ENCODE data around the gene LAMP1.
"Not testable (repeated sequence)": the region's sequence is repeated elsewhere in the genome, so short reads cannot be mapped to it uniquely, and the experiment has no call there.

LAMP1 gene

DNA sequence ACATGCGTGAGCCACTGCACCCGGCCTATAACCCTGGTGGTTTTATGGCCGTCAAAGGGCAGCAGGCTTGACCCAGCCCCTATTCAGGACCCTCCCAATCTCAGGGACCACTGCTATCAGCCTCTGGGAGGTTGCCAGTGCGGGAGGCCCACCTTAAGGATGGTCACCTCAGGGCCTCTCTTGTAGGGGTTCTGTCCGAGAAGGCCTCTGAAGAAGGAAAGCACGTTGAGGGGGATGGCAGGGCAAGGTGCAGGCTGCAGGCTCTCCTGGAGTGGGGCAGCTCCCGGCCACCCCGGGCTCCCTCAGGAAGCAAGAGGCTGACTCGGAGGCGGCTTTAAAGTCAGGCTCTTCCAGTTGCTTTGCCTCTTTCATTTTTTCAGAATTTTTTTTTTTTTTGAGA, 72.8 kb downstream of the LAMP1 start:
- TF ChIP-seq CTCF (IDR thresholded peaks at IDR 0.05; ENCODE audit: borderline replicate concordance, control extremely low read depth, extremely low read depth, insufficient read depth, missing control alignments) = no peak
- in situ Hi-C loops (cut with MboI; ENCODE audit: low sequenced_read_pairs, unreplicated experiment) = no loop called here
- DNase-seq (ENCODE audit: low spot score) = no peak

GRCh38 chr13:113371061-113371460, 74.0 kb downstream of the LAMP1 start:
- in situ Hi-C loops (cut with MboI; ENCODE audit: low sequenced_read_pairs, unreplicated experiment) = no loop called here
- no peak for DNase-seq (ENCODE audit: low spot score)
- no peak for TF ChIP-seq CTCF (IDR thresholded peaks at IDR 0.05; ENCODE audit: borderline replicate concordance, control extremely low read depth, extremely low read depth, insufficient read depth, missing control alignments)

DNA sequence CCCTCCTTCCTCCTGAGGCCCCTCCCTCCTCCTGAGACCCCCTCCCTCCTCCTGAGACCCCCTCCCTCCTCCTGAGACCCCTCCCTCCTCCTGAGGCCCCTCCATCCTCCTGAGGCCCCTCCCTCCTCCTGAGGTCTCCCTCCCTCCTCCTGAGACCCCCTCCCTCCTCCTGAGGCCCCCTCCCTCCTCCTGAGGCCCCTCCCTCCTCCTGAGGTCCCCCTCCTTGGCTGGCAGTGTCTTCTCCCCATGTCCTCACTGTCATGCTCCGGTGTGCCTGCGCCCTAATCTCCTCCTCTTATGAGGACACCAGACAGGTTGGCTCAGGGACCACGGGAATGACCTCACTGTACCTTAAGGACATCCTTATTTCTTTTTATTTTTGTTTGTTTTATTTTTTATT, 74.7 kb downstream of the LAMP1 start:
- in situ Hi-C loops (cut with MboI; ENCODE audit: low sequenced_read_pairs, unreplicated experiment); DNase-seq (ENCODE audit: low spot score): not testable (repeated sequence)

All from GM13976 (cell line).